Kidney (tissue), 14 donors: Measurements from ENCODE around the gene ANKMY1. TPM values are rescaled to one million over a fixed set of nuclear protein-coding genes. Genes with fewer than 3 reads are reported as not detected.

Experiments
- DNase-seq, 5 donors: peaks; one replicate each; pipeline ENCODE4 v3.0.0-alpha.2; 2013 to 2020
- FAIRE-seq: peaks from 2 replicates; lab custom pipeline; 2012; peaks lifted over from hg19 to GRCh38; lab: Jason Lieb, UNC
- H3K27ac ChIP-seq, 2 donors: one replicate each; pipeline ENCODE4 v1.7.0; 2013; ENCODE audit warnings: low read depth in 2 of 2, low read length in 2 of 2, inconsistent platforms in 1 of 2
- H3K27me3 ChIP-seq: one replicate; pipeline ENCODE4 v1.7.1; 2013; ENCODE audit warnings: low read length, inconsistent platforms; ENCODE audit not compliant: control insufficient read depth, insufficient read depth
- H3K36me3 ChIP-seq, 3 donors: one replicate each; pipeline versions ENCODE4 v1.7.0 to v1.7.1; 2013; ENCODE audit warnings: low read length in 3 of 3, control low read depth in 1 of 3, inconsistent platforms in 1 of 3; ENCODE audit not compliant: insufficient read depth in 3 of 3, control insufficient read depth in 2 of 3
- H3K4me1 ChIP-seq, 3 donors: one replicate each; pipeline versions ENCODE4 v1.7.0 to v1.7.1; 2013; ENCODE audit warnings: low read length in 3 of 3, inconsistent platforms in 1 of 3, low read depth in 1 of 3; ENCODE audit not compliant: control insufficient read depth in 2 of 3, insufficient read depth in 2 of 3
- H3K4me3 ChIP-seq, 3 donors: one replicate each; pipeline versions ENCODE4 v1.7.0 to v1.8.1; 2013; ENCODE audit warnings: low read length in 3 of 3, control low read depth in 1 of 3, inconsistent platforms in 1 of 3
- H3K9ac ChIP-seq, 3 donors: one replicate each; pipeline versions ENCODE4 v1.7.0 to v1.7.1; 2013; ENCODE audit warnings: low read length in 3 of 3, control low read depth in 1 of 3, inconsistent platforms in 1 of 3
- H3K9me3 ChIP-seq, 3 donors: one replicate each; pipeline versions ENCODE4 v1.7.0 to v1.7.1; 2013; ENCODE audit warnings: low read length in 3 of 3, control low read depth in 1 of 3, inconsistent platforms in 1 of 3; ENCODE audit not compliant: control insufficient read depth in 2 of 3, insufficient read depth in 1 of 3
- CTCF ChIP-seq: IDR thresholded peaks from 3 replicates; pipeline ENCODE4 v1.5.1; 2012; ENCODE audit warnings: mild to moderate bottlenecking, moderate library complexity, borderline replicate concordance; ENCODE audit not compliant: insufficient read depth; ENCODE audit errors: extremely low read depth
- intact Hi-C: fragments of 100-400 bp; cut with DNase I; formaldehyde crosslinking; loops from one replicate; pipeline ENCODE4 v1.11.1; 2022
- polyA plus RNA-seq: library from polyadenylated mRNA; stranded (reverse); fragments of 350-450 nt; fragmentation: Illumina TruSeq; extraction: RNeasy Lipid Tissue Mini Kit (QIAGEN cat#74804); gene quantifications from one replicate; pipeline ENCODE4 v1.2.3, GENCODE V29; 2014; ENCODE audit warnings: low read depth, low replicate concordance; ENCODE audit not compliant: insufficient read depth
- total RNA-seq: library from RNA; stranded (reverse); fragmentation: NEBNext Ultra II Directional; extraction: Animal tissue kit (Norgen Biotek cat#: 25700); gene quantifications from one replicate; pipeline ENCODE4 v1.2.1, GENCODE V29; 2021
- donor health status: control.
- donor health status: control.
- donor health status: control.
- donor health status: control.
- donor health status: control.
- donor health status: DM: yes; HTN: yes; CAD: no.
- donor health status: Normal renal cell carcinoma (clear cell type).

ANKMY1 gene
- total and polyA plus RNA-seq, 2 donors from 2014 or later = 3.0 to 22.1 TPM

DNA sequence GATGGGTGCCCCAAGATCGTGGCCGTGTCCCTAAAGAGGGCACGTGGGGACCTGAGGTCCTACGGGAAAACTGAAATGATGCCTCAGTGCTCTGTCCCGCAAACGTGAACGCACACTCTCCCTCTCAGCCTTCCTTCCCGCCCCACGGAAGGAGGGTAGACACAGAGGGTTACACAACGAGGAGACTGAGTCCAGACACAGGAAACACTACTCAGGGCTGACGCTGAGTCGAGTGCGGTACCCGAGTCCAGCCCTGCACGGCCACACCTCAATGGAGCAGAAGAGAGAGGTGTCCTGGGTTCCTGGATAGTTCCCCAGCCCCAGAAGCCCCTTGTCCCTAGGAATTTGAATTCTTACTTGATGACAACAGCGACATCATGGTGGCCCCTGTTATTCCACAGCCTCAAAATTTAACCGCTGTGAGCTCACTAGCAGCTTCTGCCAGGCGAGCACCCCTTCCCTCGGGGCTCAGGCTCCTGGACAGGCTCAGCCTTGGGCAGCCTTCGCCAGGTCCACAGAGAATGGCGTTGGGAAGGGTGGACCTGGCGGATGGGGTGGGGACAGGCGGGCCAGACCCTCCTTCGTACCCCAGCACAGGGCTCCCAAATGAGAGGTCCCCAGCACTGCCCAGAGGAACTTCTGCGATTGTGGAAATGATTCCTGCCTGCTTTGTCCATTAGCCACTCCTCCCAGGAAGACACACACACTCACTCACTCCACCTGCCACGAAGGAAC, 9.5 kb upstream of the ANKMY1 start:
- no peaks in the 10 kb centered on the region for H3K36me3 ChIP-seq
- H3K4me3 ChIP-seq = peak overlapping the region; percentile 0 to 75 (median 73)
- DNase-seq = peak in 2 of 5 donors; percentile 64 to 66
- peaks cover 0 to 36% (median 24%) of the 10 kb centered on the region in 3 donors for H3K4me1 ChIP-seq
- H3K9me3 ChIP-seq = no peaks in the 10 kb centered on the region
- no peak for TF ChIP-seq CTCF
- no peaks in the 10 kb centered on the region for H3K27me3 ChIP-seq
- H3K27ac ChIP-seq = peak overlapping the region; percentile 66 to 85
- no peak for FAIRE-seq
- peak overlapping the region in 2 of 3 donors; percentile 69 to 80 for H3K9ac ChIP-seq
- intact Hi-C loops = no loop called here

GRCh38 chr2:240566203-240567136, 8.7 kb upstream of the ANKMY1 start:
- H3K4me1 ChIP-seq = peaks cover 0 to 38% (median 26%) of the 10 kb centered on the region in 3 donors
- DNase-seq (peak; percentile 83 to 98 (median 91)), FAIRE-seq (no peak)
- H3K27ac ChIP-seq = peak overlapping the region; percentile 87 to 90
- peak; percentile 61 for TF ChIP-seq CTCF
- no peaks in the 10 kb centered on the region for H3K36me3 ChIP-seq
- peak overlapping the region in 2 of 3 donors; percentile 73 to 75 for H3K4me3 ChIP-seq
- peak overlapping the region in 2 of 3 donors; percentile 33 to 80 for H3K9ac ChIP-seq
- no peaks in the 10 kb centered on the region for H3K27me3 ChIP-seq
- no peaks in the 10 kb centered on the region for H3K9me3 ChIP-seq
- intact Hi-C loops = no loop called here

GRCh38 chr2:240565333-240566202, 7.8 kb upstream of the ANKMY1 start:
- peaks cover 0 to 41% (median 30%) of the 10 kb centered on the region in 3 donors for H3K4me1 ChIP-seq
- no peaks in the 10 kb centered on the region for H3K27me3 ChIP-seq
- no peaks in the 10 kb centered on the region for H3K36me3 ChIP-seq
- intact Hi-C loops = no loop called here
- H3K27ac ChIP-seq = peak overlapping the region; percentile 87 to 90
- no peak for TF ChIP-seq CTCF
- peak overlapping the region in 1 of 3 donors; percentile 44 for H3K4me3 ChIP-seq
- H3K9me3 ChIP-seq = no peaks in the 10 kb centered on the region
- peak overlapping the region in 2 of 3 donors; percentile 27 to 80 for H3K9ac ChIP-seq
- FAIRE-seq (no peak), DNase-seq (peak in 3 of 5 donors; percentile 61 to 96 (median 79))
